Adipocyte (in vitro differentiated cells): ENCODE data around the gene KIFC3.
"Not testable (repeated sequence)": the region's sequence is repeated elsewhere in the genome, so short reads cannot be mapped to it uniquely, and the experiment has no call there.

Experiments used
- DNase-seq: peaks from one replicate; pipeline ENCODE4 v3.0.0-alpha.2; 2015; ENCODE audit warnings: low read depth
- H3K27me3 ChIP-seq: replicated peaks from 2 replicates; pipeline ENCODE4 v1.7.0; 2013; ENCODE audit warnings: mild to moderate bottlenecking, low read length, moderate library complexity; ENCODE audit not compliant: control insufficient read depth, insufficient read depth
- H3K36me3 ChIP-seq: 2 replicates; pipeline ENCODE4 v1.7.0; 2013; ENCODE audit warnings: low read length, mild to moderate bottlenecking, moderate library complexity; ENCODE audit not compliant: control insufficient read depth, insufficient read depth, severe bottlenecking
- H3K4me1 ChIP-seq: 2 replicates; pipeline ENCODE4 v1.7.0; 2013; ENCODE audit warnings: mild to moderate bottlenecking, low read length, moderate library complexity; ENCODE audit not compliant: control insufficient read depth, insufficient read depth
- H3K4me3 ChIP-seq: 2 replicates; pipeline ENCODE4 v1.7.0; 2013; ENCODE audit warnings: mild to moderate bottlenecking, low read length, moderate library complexity
- H3K9ac ChIP-seq: 2 replicates; pipeline ENCODE4 v1.7.0; 2013; ENCODE audit warnings: mild to moderate bottlenecking, low read length, moderate library complexity
- H3K9me3 ChIP-seq: 2 replicates; pipeline ENCODE4 v1.7.0; 2013; ENCODE audit warnings: mild to moderate bottlenecking, low read length, moderate library complexity; ENCODE audit not compliant: control insufficient read depth

KIFC3 gene, protein sequence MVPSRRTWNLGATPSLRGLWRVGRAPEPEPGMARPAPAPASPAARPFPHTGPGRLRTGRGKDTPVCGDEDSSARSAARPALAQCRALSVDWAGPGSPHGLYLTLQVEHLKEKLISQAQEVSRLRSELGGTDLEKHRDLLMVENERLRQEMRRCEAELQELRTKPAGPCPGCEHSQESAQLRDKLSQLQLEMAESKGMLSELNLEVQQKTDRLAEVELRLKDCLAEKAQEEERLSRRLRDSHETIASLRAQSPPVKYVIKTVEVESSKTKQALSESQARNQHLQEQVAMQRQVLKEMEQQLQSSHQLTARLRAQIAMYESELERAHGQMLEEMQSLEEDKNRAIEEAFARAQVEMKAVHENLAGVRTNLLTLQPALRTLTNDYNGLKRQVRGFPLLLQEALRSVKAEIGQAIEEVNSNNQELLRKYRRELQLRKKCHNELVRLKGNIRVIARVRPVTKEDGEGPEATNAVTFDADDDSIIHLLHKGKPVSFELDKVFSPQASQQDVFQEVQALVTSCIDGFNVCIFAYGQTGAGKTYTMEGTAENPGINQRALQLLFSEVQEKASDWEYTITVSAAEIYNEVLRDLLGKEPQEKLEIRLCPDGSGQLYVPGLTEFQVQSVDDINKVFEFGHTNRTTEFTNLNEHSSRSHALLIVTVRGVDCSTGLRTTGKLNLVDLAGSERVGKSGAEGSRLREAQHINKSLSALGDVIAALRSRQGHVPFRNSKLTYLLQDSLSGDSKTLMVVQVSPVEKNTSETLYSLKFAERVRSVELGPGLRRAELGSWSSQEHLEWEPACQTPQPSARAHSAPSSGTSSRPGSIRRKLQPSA

DNA sequence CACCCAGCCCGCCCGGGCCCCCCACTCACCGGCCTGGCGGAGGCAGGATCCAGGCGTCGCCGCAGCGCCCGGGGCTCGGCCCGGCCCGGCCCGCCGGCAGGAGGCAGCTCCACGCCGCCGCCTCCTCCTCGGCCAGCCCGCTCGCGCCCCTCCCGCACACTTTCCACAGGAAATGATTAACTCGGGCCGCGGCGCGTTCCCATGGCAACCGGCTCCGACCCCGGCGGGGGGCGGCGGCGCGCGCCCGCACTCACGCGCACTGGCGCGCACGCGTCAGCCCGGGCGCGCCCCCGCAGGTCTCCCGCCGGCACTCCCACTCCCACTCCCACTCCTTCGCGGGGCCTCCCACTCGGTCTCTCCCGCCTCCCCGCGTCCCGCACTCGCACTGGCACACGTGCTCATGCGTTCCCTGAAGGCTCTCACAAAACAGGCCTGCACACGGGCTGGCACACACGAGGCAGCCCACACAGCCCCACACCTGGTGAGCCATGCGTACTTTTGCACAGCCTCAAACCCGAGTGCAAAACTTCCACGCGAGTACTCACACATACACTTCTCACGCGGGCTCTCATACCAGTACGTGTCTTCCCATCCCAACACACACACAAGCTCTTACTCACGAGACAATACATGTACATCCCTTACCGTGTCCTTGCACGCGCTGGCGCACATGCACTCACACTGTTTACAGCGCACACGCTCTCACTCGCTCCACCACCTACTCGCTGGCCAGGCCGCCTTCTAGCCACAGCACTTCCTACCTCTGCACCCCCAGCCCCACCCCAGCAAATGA is at the start of gene KIFC3:
TSS of gene KIFC3 (minus strand) at position 151 of the 793 bp plus-strand sequence. CDS start 4,248 bp downstream, outside the sequence.
- peak; percentile 89 for DNase-seq
- Histone ChIP-seq H3K27me3 (no peaks in the 10 kb centered on the region), H3K36me3 (no peaks in the 10 kb centered on the region), H3K9me3 (no peaks in the 10 kb centered on the region), H3K4me3 (peak within 1 kb of the TSS; percentile 81), H3K9ac (peak within 1 kb of the TSS; percentile 88), H3K4me1 (peaks cover 35% of the 10 kb centered on the region)

DNA sequence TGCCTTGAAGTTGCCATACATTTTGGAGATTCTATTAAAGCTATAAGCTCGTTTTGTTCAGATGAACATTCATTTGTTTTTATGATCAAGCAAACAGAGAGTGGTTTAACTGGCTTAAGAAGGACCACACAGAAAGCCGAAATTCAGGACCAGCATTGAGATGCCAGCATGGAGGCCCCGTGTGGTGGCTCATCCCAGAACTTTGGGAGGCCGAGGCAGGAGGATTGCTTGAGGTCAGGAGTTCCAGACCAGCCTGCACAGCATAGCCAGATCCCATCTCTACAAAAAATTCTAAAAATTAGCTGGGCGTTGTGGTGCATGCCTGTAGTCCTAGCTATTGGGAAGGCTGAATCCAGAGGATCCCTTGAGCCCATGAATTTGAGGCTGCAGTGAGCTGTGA is 45.9 kb upstream of the KIFC3 start:
- no peak for DNase-seq

DNA sequence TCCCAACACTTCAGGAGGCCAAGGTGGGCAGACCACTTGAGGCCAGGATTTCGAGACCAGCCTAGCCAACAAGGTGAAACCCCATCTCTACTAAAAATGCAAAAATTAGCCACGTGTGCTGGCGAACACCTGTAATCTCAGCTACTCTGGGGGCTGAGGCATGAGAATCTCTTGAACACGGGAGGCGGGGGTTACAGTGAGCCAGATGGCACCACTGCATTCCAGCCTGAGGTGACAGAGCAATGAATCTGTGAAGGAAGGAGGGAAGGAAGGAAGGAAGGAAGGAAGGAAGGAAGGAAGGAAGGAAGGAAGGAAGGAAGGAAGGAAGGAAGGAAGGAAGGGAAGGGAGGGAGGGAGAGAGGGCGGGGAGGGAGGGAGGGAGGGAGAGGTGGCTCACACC is 44.6 kb upstream of the KIFC3 start:
- H3K27me3 ChIP-seq: peaks cover 13% of the 10 kb centered on the region
- not testable (repeated sequence) for H3K4me1 ChIP-seq, H3K36me3 ChIP-seq, H3K9ac ChIP-seq, DNase-seq, H3K4me3 ChIP-seq, H3K9me3 ChIP-seq

More for the DNA sequence above, 45.9 kb upstream of the KIFC3 start:
- no peaks in the 10 kb centered on the region for H3K36me3 ChIP-seq
- no peaks in the 10 kb centered on the region for H3K9me3 ChIP-seq
- H3K4me1 ChIP-seq: no peaks in the 10 kb centered on the region
- H3K4me3 ChIP-seq: no peak overlapping the region
- H3K27me3 ChIP-seq: peaks cover 13% of the 10 kb centered on the region
- no peak overlapping the region for H3K9ac ChIP-seq

DNA sequence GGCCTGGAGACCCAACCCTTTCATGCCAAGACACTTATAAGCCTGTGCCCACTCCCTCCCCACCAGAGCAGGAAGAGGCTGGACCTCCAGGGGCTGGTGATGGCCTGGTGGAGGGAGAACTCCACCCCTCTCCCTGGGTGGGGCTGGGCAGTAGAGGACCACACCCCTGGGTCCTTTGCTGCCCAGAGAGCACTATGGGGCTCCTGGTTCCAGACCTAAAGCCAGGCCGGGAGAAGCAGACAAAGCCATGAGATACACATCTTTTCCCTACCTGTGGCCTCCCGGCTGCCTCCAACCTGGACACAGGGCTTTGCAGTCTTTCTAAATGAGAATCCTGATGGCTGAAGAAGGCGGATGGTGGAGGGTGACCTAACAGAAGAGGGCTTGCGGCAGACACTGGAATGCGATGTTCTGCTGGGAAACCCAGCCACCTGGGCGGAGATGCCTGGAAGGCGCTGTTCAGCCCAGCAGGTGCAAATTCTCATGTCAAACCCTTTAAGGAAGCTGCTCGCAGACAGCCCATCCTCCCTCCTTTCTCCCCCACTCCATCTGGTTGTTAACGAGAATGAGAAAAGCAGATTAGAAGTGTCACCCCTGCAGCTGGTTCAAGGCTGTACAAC is 43.9 kb upstream of the KIFC3 start:
- H3K4me3 ChIP-seq: no peak overlapping the region
- H3K36me3 ChIP-seq: no peaks in the 10 kb centered on the region
- no peaks in the 10 kb centered on the region for H3K4me1 ChIP-seq
- H3K27me3 ChIP-seq: peaks cover 13% of the 10 kb centered on the region
- H3K9me3 ChIP-seq: no peaks in the 10 kb centered on the region
- no peak overlapping the region for H3K9ac ChIP-seq
- no peak for DNase-seq

DNA sequence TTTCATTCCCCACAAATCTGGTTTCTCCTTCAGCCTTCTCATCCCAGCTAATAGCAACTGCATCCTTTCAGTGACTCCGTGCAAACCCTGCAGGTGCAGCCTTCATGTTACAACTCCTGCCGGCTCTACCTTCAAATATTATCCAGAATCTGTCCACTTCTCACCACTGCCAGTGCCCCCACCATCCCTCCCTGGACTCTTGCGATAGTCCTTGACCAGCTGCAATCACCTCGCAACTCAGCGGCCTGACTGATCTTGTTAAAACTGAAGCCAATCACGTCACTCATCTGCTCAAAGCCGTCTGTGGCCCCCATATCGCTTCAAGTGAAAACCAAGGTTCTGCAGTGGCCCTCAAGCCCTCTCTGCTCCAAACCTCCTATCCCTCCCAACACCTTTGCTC is 42.8 kb upstream of the KIFC3 start:
- Histone ChIP-seq H3K36me3 (no peaks in the 10 kb centered on the region), H3K4me1 (no peaks in the 10 kb centered on the region), H3K27me3 (peaks cover 13% of the 10 kb centered on the region), H3K4me3 (no peak overlapping the region), H3K9me3 (no peaks in the 10 kb centered on the region), H3K9ac (no peak overlapping the region)
- no peak for DNase-seq

DNA sequence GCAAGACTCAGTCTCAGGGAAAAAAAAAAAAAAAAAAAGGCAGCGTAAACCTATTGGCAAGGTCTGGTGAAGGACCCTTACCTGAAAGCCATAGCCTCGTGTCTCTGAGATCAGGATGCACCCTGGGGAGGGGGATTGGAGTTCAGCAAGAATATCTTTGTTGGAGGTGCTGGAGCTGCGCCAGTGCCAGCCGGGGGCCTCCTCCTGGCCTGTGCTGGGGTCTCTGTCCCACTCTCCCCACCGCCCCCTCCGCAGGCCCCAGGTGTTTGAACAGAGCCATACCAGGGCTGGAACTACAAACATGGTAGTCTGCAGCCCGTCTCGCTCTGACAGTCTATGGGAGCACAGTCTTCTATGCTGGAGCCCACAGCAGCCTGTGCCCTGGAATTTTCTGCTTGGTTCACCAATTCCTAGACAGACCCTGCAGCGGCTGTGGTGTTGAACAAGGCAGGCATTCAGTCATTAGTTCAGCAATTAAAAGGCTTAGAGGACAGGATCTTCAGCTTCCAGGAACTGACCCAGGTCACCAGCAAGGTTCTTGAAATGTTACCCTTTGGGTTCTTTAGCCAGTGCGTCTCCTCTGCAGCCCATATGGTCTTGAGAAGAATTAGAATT is 42.2 kb upstream of the KIFC3 start:
- Histone ChIP-seq H3K4me1 (no peaks in the 10 kb centered on the region), H3K9ac (no peak overlapping the region), H3K9me3 (no peaks in the 10 kb centered on the region), H3K36me3 (no peaks in the 10 kb centered on the region), H3K27me3 (peaks cover 13% of the 10 kb centered on the region), H3K4me3 (no peak overlapping the region)
- no peak for DNase-seq

DNA sequence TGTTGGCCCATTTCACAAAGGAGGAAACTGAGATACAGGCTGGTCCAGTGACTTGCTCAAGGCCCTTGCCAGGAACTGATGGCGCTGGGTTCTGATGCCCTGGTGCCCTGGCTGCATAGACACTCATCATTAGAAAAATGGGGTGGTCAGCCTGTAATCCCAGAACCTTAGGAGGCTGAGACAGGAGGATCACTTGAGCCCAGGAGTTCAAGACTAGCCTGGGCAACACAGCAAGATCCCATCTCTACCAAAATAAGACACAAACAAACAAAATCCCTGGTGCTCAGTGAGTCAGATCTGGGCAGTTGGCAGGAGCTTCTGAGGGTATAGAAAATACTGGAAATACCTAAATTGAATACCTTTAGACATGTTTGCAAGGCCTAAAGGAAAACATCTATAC is 41.1 kb upstream of the KIFC3 start:
- Histone ChIP-seq H3K4me3 (no peak overlapping the region), H3K4me1 (no peaks in the 10 kb centered on the region), H3K9me3 (no peaks in the 10 kb centered on the region), H3K9ac (no peak overlapping the region), H3K27me3 (peaks cover 13% of the 10 kb centered on the region), H3K36me3 (no peaks in the 10 kb centered on the region)
- no peak for DNase-seq

DNA sequence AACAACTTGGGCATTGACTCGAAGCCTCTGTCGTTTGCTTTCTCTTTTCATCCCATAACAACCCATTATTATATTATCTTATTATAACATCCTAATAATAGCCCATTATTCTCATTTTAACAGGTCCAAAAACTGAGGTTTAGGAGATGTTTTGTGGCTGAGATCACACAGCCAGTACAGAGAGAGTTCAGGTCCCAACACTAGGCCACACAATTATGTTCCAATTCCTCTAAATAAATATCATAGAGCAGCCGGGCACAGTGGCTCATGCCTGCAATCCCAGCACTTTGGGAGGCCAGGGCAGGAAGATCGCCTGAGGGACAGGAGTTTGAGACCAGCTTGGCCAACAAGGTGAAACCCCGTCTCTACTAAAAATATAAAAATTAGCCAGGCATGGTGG is 40.3 kb upstream of the KIFC3 start:
- H3K4me1 ChIP-seq: no peaks in the 10 kb centered on the region
- H3K9ac ChIP-seq: no peak overlapping the region
- no peaks in the 10 kb centered on the region for H3K36me3 ChIP-seq
- peaks cover 15% of the 10 kb centered on the region for H3K27me3 ChIP-seq
- no peak overlapping the region for H3K4me3 ChIP-seq
- no peaks in the 10 kb centered on the region for H3K9me3 ChIP-seq
- DNase-seq: no peak

DNA sequence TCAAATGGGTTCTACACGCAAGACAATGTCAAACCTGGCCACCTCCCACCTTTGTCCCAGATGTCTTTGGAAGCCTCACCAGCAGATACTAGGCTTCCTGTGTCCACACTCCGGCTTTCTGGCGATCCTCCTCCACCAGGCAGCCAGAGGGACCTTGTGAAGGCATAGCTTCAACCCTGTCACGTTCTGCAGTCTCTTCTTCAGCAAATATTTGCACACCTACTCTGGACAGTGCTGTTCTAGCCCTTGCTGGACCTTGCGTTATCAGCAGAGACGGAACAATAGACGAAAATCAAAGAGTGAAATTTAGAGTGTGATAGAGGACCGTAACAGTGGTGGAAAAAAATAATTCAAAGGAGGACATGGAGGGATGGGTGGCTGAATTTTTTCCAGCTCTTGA is 38.5 kb upstream of the KIFC3 start:
- no peaks in the 10 kb centered on the region for H3K9me3 ChIP-seq
- H3K36me3 ChIP-seq: no peaks in the 10 kb centered on the region
- no peak overlapping the region for H3K4me3 ChIP-seq
- H3K4me1 ChIP-seq: peaks cover 4% of the 10 kb centered on the region
- DNase-seq: no peak
- H3K9ac ChIP-seq: no peak overlapping the region
- H3K27me3 ChIP-seq: peaks cover 10% of the 10 kb centered on the region

DNA sequence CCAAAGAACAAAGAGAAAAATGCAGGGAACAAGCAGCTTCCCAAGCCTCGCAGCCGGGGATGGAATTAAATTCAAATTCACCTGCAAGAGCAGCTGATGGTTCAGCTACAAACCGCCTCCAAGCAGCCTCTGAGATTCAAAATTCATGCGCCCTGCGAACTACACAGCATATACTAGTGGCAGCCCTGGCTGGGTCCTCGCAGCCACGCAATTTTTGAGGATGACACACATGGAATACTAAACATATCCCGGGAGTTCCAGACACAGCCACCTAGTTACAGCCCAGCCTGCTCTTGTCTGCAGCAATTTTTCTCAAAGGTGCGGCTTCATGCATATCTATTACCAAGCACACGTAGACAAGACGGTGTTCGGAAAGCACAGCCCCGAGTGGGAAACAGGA is 35.9 kb upstream of the KIFC3 start:
- Histone ChIP-seq H3K4me1 (peaks cover 16% of the 10 kb centered on the region), H3K36me3 (no peaks in the 10 kb centered on the region), H3K9ac (no peak overlapping the region), H3K27me3 (peaks cover 4% of the 10 kb centered on the region), H3K9me3 (no peaks in the 10 kb centered on the region), H3K4me3 (no peak overlapping the region)
- DNase-seq: no peak
